HepG2 (cell line): Measurements from ENCODE around the gene QDPR. TPM values are rescaled to one million over a fixed set of nuclear protein-coding genes. Genes with fewer than 3 reads are reported as not detected.

ENCODE experiments used
- ARID5B ChIP-seq: IDR thresholded peaks from 2 replicates; pipeline ENCODE4 v1.4.0; 2020; ENCODE audit warnings: mild to moderate bottlenecking, missing genetic modification reagents
- BRCA1 ChIP-seq: sonication (generic); formaldehyde crosslinking; IDR thresholded peaks from 2 replicates; pipeline ENCODE4 v1.4.0; 2020; ENCODE audit warnings: missing genetic modification reagents
- GABPA ChIP-seq, 2 experiments: IDR thresholded peaks; 2 replicates each; pipeline ENCODE4 v1.6.1; 2011 to 2016; ENCODE audit warnings: low read depth in 2 of 2, low read length in 1 of 2, missing biosample characterization in 1 of 2, missing genetic modification characterization in 1 of 2
- KLF12 ChIP-seq: sonication (generic); formaldehyde crosslinking; IDR thresholded peaks from 2 replicates; pipeline ENCODE4 v1.4.0; 2020; ENCODE audit warnings: missing genetic modification reagents, borderline replicate concordance
- RBM39 ChIP-seq: fragments of 200-400 bp; formaldehyde crosslinking; IDR thresholded peaks from one replicate; pipeline ENCODE4 v1.6.1; 2018; ENCODE audit warnings: antibody characterized with exemption, mild to moderate bottlenecking, low read depth, low read length; ENCODE audit not compliant: poor library complexity, severe bottlenecking
- THAP11 ChIP-seq: IDR thresholded peaks from 2 replicates; pipeline ENCODE4 v1.6.1; 2016; ENCODE audit warnings: missing biosample characterization, missing genetic modification reagents
- ZBTB4 ChIP-seq: sonication (generic); formaldehyde crosslinking; IDR thresholded peaks from 2 replicates; pipeline ENCODE4 v1.4.0; 2020; ENCODE audit warnings: missing genetic modification reagents, mild to moderate bottlenecking, borderline replicate concordance
- ZNF343 ChIP-seq: sonication (generic); formaldehyde crosslinking; IDR thresholded peaks from 2 replicates; pipeline ENCODE4 v1.4.0; 2020; ENCODE audit warnings: mild to moderate bottlenecking, missing genetic modification reagents
- ZNF546 ChIP-seq: sonication (generic); formaldehyde crosslinking; conservative IDR thresholded peaks from 2 replicates; pipeline ENCODE4 v1.8.1; 2023; ENCODE audit warnings: mild to moderate bottlenecking, missing genetic modification reagents
- ZNF720 ChIP-seq: sonication (generic); formaldehyde crosslinking; IDR thresholded peaks from 2 replicates; pipeline ENCODE4 v1.4.0; 2020; ENCODE audit warnings: missing genetic modification reagents
- ZNF777 ChIP-seq: sonication (generic); formaldehyde crosslinking; IDR thresholded peaks from 2 replicates; pipeline ENCODE4 v1.4.0; 2020; ENCODE audit warnings: missing genetic modification reagents
- ZSCAN5A ChIP-seq: sonication (generic); formaldehyde crosslinking; IDR thresholded peaks from 2 replicates; pipeline ENCODE4 v1.8.0; 2022; ENCODE audit warnings: mild to moderate bottlenecking, missing genetic modification reagents, borderline replicate concordance
- polyA plus RNA-seq, 8 experiments: library from polyadenylated mRNA; depleted of rRNA in 3 of 8; stranded (reverse) in 7 of 8; unstranded in 1 of 8; fragments of >200 nt; fragmentation: Illumina TruSeq in 4 of 8; extraction: Trizol in 4 of 8; gene quantifications; 2 replicates each; pipeline versions ENCODE4 v1.2.1 to v1.2.3, GENCODE V29; 2011 to 2016; ENCODE audit warnings: low read depth in 4 of 8, missing spikeins in 1 of 8, mixed read lengths in 1 of 8; ENCODE audit not compliant: insufficient read depth in 1 of 8
- total RNA-seq, 5 experiments: library from RNA; depleted of rRNA; stranded (reverse); fragments of >200 nt; fragmentation: Illumina TruSeq; extraction: Trizol; gene quantifications; 2 replicates each; pipeline ENCODE4 v1.2.3, GENCODE V29; 2016; ENCODE audit warnings: low read depth in 1 of 5
- TF ChIP-seq, protein P1 (sequence below): sonication (generic); formaldehyde crosslinking; IDR thresholded peaks from 2 replicates; pipeline ENCODE4 v1.4.0; 2020; ENCODE audit warnings: missing genetic modification reagents
- TF ChIP-seq, protein P2 (sequence below): sonication (generic); formaldehyde crosslinking; IDR thresholded peaks from 2 replicates; pipeline ENCODE4 v1.4.0; 2020; ENCODE audit warnings: missing genetic modification reagents
- TF ChIP-seq, protein P3 (sequence below): IDR thresholded peaks from 2 replicates; pipeline ENCODE4 v1.6.1; 2016

The QDPR gene
- total and polyA plus RNA-seq, 2 of the 13 experiments (the other 11 are each of a cell fraction or from before 2014, with no cell fraction given) = 9.9 to 95.5 TPM

- TF ChIP-seq ZNF546 (CRISPR knock-in tag) (no peak), ZBTB4 (CRISPR knock-in tag) (no peak), BRCA1 (CRISPR knock-in tag) (no peak), RBM39 (no peak), THAP11 (peak; percentile 71), GABPA (IDR thresholded peaks at IDR 0.05; ENCODE audit: low read depth, low read length) (no peak), GABPA (CRISPR knock-in tag; IDR thresholded peaks at IDR 0.05; ENCODE audit: low read depth) (peak; percentile 67; the same call in 1 of the 2 replicates), KLF12 (CRISPR knock-in tag) (no peak), ARID5B (peak; percentile 93), ZNF720 (CRISPR knock-in tag) (no peak), ZSCAN5A (CRISPR knock-in tag) (no peak; the same call in 1 of the 2 replicates), ZNF343 (CRISPR knock-in tag) (peak; percentile 98), ZNF777 (CRISPR knock-in tag) (no peak)
- TF ChIP-seq, protein P1, sequence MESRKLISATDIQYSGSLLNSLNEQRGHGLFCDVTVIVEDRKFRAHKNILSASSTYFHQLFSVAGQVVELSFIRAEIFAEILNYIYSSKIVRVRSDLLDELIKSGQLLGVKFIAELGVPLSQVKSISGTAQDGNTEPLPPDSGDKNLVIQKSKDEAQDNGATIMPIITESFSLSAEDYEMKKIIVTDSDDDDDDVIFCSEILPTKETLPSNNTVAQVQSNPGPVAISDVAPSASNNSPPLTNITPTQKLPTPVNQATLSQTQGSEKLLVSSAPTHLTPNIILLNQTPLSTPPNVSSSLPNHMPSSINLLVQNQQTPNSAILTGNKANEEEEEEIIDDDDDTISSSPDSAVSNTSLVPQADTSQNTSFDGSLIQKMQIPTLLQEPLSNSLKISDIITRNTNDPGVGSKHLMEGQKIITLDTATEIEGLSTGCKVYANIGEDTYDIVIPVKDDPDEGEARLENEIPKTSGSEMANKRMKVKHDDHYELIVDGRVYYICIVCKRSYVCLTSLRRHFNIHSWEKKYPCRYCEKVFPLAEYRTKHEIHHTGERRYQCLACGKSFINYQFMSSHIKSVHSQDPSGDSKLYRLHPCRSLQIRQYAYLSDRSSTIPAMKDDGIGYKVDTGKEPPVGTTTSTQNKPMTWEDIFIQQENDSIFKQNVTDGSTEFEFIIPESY (CRISPR knock-in tag) = peak; percentile 39; the same call in 1 of the 2 replicates
- TF ChIP-seq, protein P2, sequence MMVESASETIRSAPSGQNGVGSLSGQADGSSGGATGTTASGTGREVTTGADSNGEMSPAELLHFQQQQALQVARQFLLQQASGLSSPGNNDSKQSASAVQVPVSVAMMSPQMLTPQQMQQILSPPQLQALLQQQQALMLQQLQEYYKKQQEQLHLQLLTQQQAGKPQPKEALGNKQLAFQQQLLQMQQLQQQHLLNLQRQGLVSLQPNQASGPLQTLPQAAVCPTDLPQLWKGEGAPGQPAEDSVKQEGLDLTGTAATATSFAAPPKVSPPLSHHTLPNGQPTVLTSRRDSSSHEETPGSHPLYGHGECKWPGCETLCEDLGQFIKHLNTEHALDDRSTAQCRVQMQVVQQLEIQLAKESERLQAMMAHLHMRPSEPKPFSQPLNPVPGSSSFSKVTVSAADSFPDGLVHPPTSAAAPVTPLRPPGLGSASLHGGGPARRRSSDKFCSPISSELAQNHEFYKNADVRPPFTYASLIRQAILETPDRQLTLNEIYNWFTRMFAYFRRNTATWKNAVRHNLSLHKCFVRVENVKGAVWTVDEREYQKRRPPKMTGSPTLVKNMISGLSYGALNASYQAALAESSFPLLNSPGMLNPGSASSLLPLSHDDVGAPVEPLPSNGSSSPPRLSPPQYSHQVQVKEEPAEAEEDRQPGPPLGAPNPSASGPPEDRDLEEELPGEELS (CRISPR knock-in tag) = peak; percentile 98
- TF ChIP-seq, protein P3, sequence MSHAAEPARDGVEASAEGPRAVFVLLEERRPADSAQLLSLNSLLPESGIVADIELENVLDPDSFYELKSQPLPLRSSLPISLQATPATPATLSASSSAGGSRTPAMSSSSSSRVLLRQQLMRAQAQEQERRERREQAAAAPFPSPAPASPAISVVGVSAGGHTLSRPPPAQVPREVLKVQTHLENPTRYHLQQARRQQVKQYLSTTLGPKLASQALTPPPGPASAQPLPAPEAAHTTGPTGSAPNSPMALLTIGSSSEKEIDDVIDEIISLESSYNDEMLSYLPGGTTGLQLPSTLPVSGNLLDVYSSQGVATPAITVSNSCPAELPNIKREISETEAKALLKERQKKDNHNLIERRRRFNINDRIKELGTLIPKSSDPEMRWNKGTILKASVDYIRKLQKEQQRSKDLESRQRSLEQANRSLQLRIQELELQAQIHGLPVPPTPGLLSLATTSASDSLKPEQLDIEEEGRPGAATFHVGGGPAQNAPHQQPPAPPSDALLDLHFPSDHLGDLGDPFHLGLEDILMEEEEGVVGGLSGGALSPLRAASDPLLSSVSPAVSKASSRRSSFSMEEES (CRISPR knock-in tag) = peak; percentile 52; the same call in 1 of the 2 replicates
These were observed 32.3 kb upstream of the QDPR start (continued) for GRCh38 chr4:17544205-17544604.
